NCI-H1930 (cell line): ENCODE results near the gene DLEU7.

Experiments
- DNase-seq, 2 experiments: peaks; one replicate each; lab custom pipeline; 2025; lab: John Stamatoyannopoulos, UW

DLEU7 gene

DNA sequence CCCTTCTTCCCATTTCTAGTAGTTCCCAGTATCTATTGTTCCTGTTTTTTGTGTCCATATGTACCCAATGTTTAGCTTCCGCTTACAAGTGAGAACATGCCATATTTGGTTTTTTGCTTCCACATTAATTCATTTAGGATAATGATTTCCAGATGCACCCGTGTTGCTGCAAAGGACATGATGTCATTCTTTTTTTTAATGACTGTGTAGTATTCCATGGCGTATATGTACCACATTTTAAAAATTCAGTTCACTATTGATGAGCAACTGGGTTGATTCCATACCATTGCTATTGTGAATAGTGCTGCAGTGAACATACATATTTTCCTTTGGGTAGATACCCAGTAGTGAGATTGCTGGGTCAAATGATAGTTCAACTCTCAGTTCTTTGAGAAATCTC lies 50.5 kb downstream of the DLEU7 start:
- DNase-seq: no peak

DNA sequence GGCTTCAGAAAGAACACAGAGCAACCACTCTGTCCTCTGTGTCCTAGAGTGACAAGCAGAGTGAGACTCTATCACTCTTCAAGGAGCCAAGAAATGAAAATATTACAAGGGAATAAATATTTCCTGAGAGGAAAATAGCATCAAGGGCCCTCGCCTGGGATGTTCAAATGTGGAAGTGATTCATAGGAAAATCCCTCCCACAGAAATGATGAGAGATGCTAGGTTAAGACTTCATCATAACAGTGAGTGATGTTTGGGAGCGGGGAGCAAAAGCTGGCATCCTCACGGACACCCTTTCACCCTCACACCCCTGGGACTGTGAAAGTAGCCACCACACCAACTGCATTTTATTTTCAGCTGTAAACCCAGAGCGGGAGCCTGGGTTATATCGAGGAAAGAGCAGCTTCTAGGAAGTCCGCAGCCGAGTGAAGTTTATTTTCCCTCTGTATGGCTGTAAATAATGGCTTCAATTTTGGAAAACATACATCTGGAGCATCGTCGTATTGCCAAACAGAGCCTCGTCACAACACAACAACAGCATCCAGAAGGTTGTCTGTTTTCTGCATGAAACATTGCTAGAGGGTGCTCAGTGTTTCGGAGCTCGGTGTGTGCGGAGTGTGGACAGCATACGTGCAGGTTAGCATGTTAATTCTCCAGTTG lies 54.8 kb downstream of the DLEU7 start:
- no peak for DNase-seq

DNA sequence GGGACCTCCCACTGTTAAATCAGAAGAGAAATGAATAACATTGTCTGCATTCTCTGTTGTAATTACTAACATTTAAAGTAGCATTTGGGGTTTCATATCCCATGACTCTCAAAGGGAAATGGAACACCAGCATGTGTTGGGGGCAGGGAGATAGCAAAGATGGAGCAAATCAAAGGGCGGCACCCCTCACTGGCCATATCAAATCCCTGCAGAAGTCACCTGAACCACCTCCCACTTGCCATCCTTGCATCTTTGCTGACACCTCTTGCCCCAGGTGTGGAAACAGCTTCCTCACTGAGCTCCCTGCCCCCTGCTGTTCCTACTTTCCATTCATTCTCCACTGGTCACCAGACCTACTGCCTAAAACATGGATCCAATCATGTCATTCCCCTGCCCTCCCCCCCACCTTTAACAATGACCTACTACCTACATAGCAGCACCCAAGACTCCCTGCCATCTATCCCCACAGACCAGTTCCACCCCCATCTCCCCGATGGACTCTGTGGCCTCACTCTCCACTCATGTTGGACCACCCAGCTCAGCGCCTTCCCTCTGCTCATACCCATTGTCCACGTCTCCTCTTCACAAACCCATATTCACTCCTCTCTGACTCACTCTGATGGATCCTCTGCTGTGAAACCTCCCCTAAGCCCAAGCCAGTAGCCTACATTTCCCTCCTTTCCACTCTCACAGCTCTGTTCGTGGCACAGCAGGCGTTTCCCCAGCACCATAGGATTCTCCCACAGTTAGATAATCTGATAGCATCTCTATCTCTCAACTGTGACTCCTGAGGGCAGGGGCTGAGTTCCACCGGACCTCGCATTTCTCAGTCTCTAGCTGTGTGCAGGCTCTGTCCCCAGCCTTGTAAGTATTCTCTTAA lies 55.9 kb downstream of the DLEU7 start:
- no peak for DNase-seq

DNA sequence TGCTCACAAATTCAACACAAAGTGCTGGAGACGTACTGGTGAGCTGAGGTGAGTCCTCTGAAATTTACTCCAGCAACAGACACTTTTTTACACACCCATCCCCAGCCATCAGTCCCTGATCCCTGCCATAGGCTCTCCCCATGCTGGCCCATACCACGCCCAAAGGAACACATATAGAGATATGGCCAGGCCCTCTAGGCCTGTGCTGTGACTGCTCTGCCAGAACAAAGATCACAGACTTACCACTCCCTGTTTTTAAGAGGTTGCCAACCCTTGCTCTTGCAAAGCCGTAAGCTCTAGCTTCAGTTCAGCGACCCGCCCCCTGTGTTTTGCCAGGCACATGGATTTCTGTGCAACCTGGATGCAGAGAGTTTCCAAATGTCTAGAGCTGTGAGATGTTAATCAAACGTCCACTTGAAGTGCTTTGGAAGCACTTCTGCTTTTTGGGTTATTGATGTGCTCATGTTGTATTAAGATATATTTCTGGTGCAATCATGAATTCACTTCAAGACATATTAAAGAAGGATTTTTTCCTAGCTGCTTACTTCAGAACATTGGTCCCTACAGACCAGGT lies 59.7 kb downstream of the DLEU7 start:
- DNase-seq: no peak

DNA sequence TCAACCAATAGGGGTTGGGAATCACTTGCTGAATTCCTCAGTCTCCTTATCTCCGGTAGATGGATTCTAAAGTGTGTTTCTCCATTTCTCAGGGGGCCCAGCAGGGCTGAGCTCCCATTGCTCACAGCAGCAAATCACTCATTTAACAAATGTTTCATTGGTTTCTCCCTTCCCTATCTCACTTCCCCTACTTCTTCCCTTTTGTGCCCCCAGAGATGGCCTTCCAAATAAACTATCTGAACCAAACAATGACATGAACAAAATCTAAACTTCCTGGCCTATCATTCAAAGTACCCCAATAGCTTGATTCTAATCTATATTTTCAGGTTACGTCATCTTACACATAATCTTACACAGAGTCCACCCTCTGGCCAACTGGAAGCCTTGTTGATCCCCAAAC lies 60.4 kb downstream of the DLEU7 start:
- DNase-seq: no peak

DNA sequence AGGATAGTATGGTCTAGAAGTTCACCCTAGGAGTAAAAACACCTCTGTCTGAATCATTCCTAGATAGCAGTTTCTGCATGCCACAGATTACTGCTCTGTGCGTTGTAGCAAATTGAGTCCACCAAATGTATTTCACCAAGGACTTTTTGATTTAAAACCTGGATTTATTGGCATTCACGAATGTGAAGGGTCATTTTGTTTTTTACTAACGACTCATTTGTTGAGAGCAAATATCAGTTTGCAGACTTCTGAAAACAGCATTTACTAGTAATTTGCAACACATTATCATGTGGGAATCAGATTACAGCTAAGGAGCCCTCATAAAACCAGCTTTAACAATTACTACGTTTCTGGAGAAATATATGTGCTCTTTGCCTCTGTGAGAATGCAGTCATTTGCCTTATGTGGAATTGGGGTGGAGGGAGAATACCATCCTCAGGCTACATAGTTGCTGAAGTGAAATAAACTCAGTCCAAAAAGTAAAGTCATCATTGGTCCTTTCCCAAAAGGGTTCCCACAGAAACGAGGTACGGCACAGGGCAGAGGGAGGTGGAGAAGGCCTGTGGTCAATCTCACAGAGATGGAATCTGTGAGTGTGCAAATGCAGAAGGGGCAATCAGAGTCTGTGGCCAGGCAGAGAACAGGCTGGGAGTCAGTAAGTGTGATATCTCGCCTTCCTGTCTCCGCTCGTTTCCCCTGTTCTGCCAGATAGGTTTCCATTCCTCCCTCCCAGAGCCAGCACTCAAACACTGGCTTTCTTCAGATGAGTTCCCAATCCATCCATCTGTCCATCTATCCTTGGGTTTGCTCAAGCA lies 63.1 kb downstream of the DLEU7 start:
- DNase-seq: no peak

DNA sequence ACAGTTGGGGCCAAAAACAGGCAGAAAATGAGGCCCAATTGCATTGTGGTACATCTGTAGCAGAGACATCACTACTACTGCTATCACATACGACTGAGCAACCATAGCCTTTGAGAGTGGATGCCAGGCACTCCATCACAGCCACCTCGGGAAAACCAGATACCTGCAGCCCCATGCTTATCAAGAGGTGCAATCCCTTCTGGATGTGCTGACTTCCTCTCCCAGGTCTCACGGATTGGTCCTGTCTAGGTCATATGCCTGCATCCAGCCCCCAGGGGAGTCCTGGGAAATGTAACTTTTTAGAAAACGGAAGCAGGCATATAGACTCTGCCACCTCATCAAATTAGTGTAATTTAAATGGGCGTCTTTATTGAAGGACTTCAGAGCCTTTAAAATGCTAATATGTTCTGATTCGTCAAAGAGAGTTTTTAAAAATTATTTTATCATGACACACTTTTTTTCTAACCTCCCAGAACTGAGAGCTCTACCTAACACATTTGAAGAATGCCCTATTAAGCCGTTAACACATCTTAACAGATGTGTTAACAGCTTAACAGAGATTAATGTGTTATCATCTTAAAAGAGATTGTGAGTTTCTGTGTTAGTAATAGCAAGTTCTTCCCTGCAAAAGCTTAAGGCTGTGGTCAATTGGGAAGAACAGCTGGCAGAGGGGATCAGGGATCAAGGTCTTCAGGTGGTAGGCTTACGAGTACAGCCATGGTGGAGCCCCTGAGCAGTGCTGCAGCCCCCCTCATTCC lies 63.9 kb downstream of the DLEU7 start:
- no peak for DNase-seq
